ENCODE data around the gene LARGE2. TPM values are rescaled to one million over a fixed set of nuclear protein-coding genes. Genes with fewer than 3 reads are reported as not detected.

The LARGE2 gene
- total and polyA plus RNA-seq, 9 of the 15 experiments (the other 6 are each of a cell fraction or from before 2014, with no cell fraction given): 0.56 to 14.1 (median 6.6) TPM

- TF ChIP-seq HMBOX1 (IDR thresholded peaks at IDR 0.05) (peak; percentile 72; the same call in 1 of the 2 replicates), YBX1 (IDR thresholded peaks at IDR 0.05) (no peak), NR0B1 (IDR thresholded peaks at IDR 0.05; ENCODE audit: partially characterized antibody) (no peak), ETV1 (tag; conservative IDR thresholded peaks at IDR 0.05; ENCODE audit: low read depth) (0 out of 2 replicates have a peak, but pooled peaks have one; percentile 33), ELK3 (CRISPR knock-in tag; IDR thresholded peaks at IDR 0.05) (no peak), EP400 (IDR thresholded peaks at IDR 0.05) (peak; percentile 51; the same call in 1 of the 2 replicates), BRF1 (IDR thresholded peaks at IDR 0.05; ENCODE audit: borderline replicate concordance, extremely low read depth, insufficient read length) (no peak), NR4A1 (CRISPR knock-in tag; IDR thresholded peaks at IDR 0.05) (no peak), NR4A1 (tag; IDR thresholded peaks at IDR 0.05) (no peak), ZNF133 (CRISPR knock-in tag; IDR thresholded peaks at IDR 0.05) (no peak), ZNF436 (CRISPR knock-in tag; IDR thresholded peaks at IDR 0.05) (no peak), ILK (tag; IDR thresholded peaks at IDR 0.05; ENCODE audit: borderline replicate concordance, low read depth) (no peak), ZBTB40 (IDR thresholded peaks at IDR 0.05) (no peak), ZBTB40 (CRISPR knock-in tag; IDR thresholded peaks at IDR 0.05) (no peak), ZNF77 (CRISPR knock-in tag; IDR thresholded peaks at IDR 0.05) (no peak)
These were observed 42.5 kb downstream of the LARGE2 start (continued) for GRCh38 chr11:45964911-45965389.

Data from K562 (cell line).